Upper lobe of left lung (tissue), 6 donors: ENCODE data around the gene TSPEAR. TPM values are rescaled to one million over a fixed set of nuclear protein-coding genes. Genes with fewer than 3 reads are reported as not detected.
"Not testable (repeated sequence)": the region's sequence is repeated elsewhere in the genome, so short reads cannot be mapped to it uniquely, and the experiment has no call there.

Experiments used
- ATAC-seq, 2 donors: fragments of 200-7000 bp; cut with Tn5 transposase; one replicate each; pipeline ENCODE4 v1.9.1; 2022; ENCODE audit warnings: mild to moderate bottlenecking in 2 of 2, moderate library complexity in 2 of 2; ENCODE audit not compliant: low FRiP score in 2 of 2
- DNase-seq, 2 donors: peaks; one replicate each; pipeline ENCODE4 v3.0.0-alpha.2; 2019 to 2020
- H3K27ac ChIP-seq, 4 donors: fragments of 200-600 bp; sonication (generic); one replicate each; pipeline ENCODE4 v1.5.1; 2016 to 2019
- H3K27me3 ChIP-seq, 4 donors: fragments of 200-600 bp; sonication (generic); one replicate each; pipeline ENCODE4 v1.5.1; 2017 to 2019
- H3K36me3 ChIP-seq, 4 donors: fragments of 200-600 bp; sonication (generic); one replicate each; pipeline ENCODE4 v1.5.1; 2016 to 2019
- H3K4me1 ChIP-seq, 4 donors: fragments of 200-600 bp; sonication (generic); one replicate each; pipeline ENCODE4 v1.5.1; 2018 to 2019
- H3K4me3 ChIP-seq, 4 donors: fragments of 200-600 bp; sonication (generic); one replicate each; pipeline ENCODE4 v1.5.1; 2017 to 2019; ENCODE audit warnings: mild to moderate bottlenecking in 2 of 4, moderate library complexity in 1 of 4
- H3K9me3 ChIP-seq, 4 donors: fragments of 200-600 bp; sonication (generic); one replicate each; pipeline ENCODE4 v1.5.1; 2018 to 2019
- CTCF ChIP-seq, 6 experiments: fragments of 450-650 bp in 4 of 6; fragments of 200-600 bp in 2 of 6; sonication (generic) in 2 of 6; IDR thresholded peaks; one replicate each; pipeline ENCODE4 v1.5.1; 2016 to 2019; ENCODE audit warnings: antibody characterized with exemption in 6 of 6
- EP300 ChIP-seq, 4 donors: sonication (generic); formaldehyde crosslinking; IDR thresholded peaks; one replicate each; pipeline ENCODE4 v1.5.1; 2017; ENCODE audit warnings: antibody characterized with exemption in 4 of 4, control low read depth in 2 of 4
- POLR2A ChIP-seq, 4 donors: fragments of 450-650 bp; IDR thresholded peaks; one replicate each; pipeline ENCODE4 v1.5.1; 2016 to 2017; ENCODE audit warnings: antibody characterized with exemption in 4 of 4, mild to moderate bottlenecking in 2 of 4
- POLR2AphosphoS5 ChIP-seq, 2 donors: sonication (generic); formaldehyde crosslinking; IDR thresholded peaks; one replicate each; pipeline ENCODE4 v1.5.1; 2017; ENCODE audit warnings: antibody characterized with exemption in 2 of 2
- WGBS, 2 donors: methylation state at CpG; one replicate each; pipeline ENCODE4 v1.1.5; 2017 to 2018; 5-methylcytosine and 5-hydroxymethylcytosine counted together
- total RNA-seq, 6 donors: library from RNA; depleted of rRNA in 4 of 6; stranded (reverse); fragments of >200 nt in 4 of 6; gene quantifications; one replicate each; pipeline versions ENCODE4 v1.1.0 to v1.2.1, GENCODE V29; 2016 to 2021
- donor health status: DM: no; HTN: no; CAD: no; lungs with moderate emphysema.
- donor health status: DM: no; HTN: yes; CAD: no; lungs with severe emphysema.

The TSPEAR gene
- total RNA-seq, 6 donors from 2014 or later = 0.14 to 0.17 TPM; not detected in 4

GRCh38 chr21:44551340-44551961, 159.9 kb downstream of the TSPEAR start, which contains the start of gene KRTAP10-2:
Gene KRTAP10-2, minus strand, starts transcription at chr21:44551505. Its CDS starts 47 bp downstream, at chr21:44551458.
- Histone ChIP-seq H3K4me1 (peaks cover 0 to 5% (median 2%) of the 10 kb centered on the region in 4 donors), H3K4me3 (no peak within 1 kb of the TSS), H3K36me3 (no peaks in the 10 kb centered on the region), H3K9me3 (peaks cover 0 to 5% (median 1%) of the 10 kb centered on the region in 4 donors), H3K27me3 (no peaks in the 10 kb centered on the region), H3K27ac (no peak within 1 kb of the TSS)
- 55 to 82% methylated on average over 8 to 17 of the region's 17 CpGs for WGBS, 2 donors
- TF ChIP-seq POLR2A (IDR thresholded peaks at IDR 0.05) (no peak), CTCF (IDR thresholded peaks at IDR 0.05) (no peak), EP300 (IDR thresholded peaks at IDR 0.05) (no peak), POLR2AphosphoS5 (IDR thresholded peaks at IDR 0.05) (no peak)
- ATAC-seq = no peak
- no peak for DNase-seq

- no peak for ATAC-seq
- Histone ChIP-seq H3K36me3 (no peaks in the 10 kb centered on the region), H3K27me3 (no peaks in the 10 kb centered on the region), H3K4me3 (no peak overlapping the region), H3K4me1 (peaks cover 0 to 5% (median 2%) of the 10 kb centered on the region in 4 donors), H3K9me3 (peaks cover 0 to 8% (median 4%) of the 10 kb centered on the region in 4 donors), H3K27ac (no peak overlapping the region)
- TF ChIP-seq EP300 (IDR thresholded peaks at IDR 0.05) (no peak), POLR2A (IDR thresholded peaks at IDR 0.05) (no peak)
- 77% methylated on average over 6 of the region's 10 CpGs for WGBS, 2 donors
- peak in 1 of 2 donors; percentile 56 for DNase-seq
These were observed 160.6 kb downstream of the TSPEAR start for GRCh38 chr21:44550807-44551206.

- peak in 1 of 2 donors; percentile 75 for DNase-seq
- H3K36me3 ChIP-seq, H3K9me3 ChIP-seq, H3K27me3 ChIP-seq, H3K4me1 ChIP-seq, H3K4me3 ChIP-seq, H3K27ac ChIP-seq: not testable (repeated sequence)
- WGBS, 2 donors = 57% methylated on average over 3 to 16 of the region's 17 CpGs
- ATAC-seq = peak; percentile 36 to 54
These were observed 161.1 kb downstream of the TSPEAR start for GRCh38 chr21:44550285-44550684.

GRCh38 chr21:44549525-44550211, 161.7 kb downstream of the TSPEAR start:
- WGBS, 2 donors = 83 to 87% methylated on average over 16 to 24 of the region's 25 CpGs
- no peak for TF ChIP-seq CTCF (IDR thresholded peaks at IDR 0.05)
- TF ChIP-seq EP300 (IDR thresholded peaks at IDR 0.05) = no peak
- no peak for TF ChIP-seq POLR2AphosphoS5 (IDR thresholded peaks at IDR 0.05)
- TF ChIP-seq POLR2A (IDR thresholded peaks at IDR 0.05) = no peak
- DNase-seq = peak in 1 of 2 donors; percentile 56
- Histone ChIP-seq H3K27ac (no peak overlapping the region), H3K4me1 (peaks cover 0 to 5% (median 2%) of the 10 kb centered on the region in 4 donors), H3K36me3 (no peaks in the 10 kb centered on the region), H3K9me3 (peaks cover 0 to 8% (median 4%) of the 10 kb centered on the region in 4 donors), H3K4me3 (no peak overlapping the region), H3K27me3 (no peaks in the 10 kb centered on the region)
- ATAC-seq = peak; percentile 24 to 60

GRCh38 chr21:44548922-44549321, 162.4 kb downstream of the TSPEAR start:
- 26 to 35% methylated on average over 14 of the region's 14 CpGs for WGBS, 2 donors
- ATAC-seq = no peak
- peaks cover 0 to 8% (median 4%) of the 10 kb centered on the region in 4 donors for H3K9me3 ChIP-seq
- no peak for DNase-seq
- no peaks in the 10 kb centered on the region for H3K36me3 ChIP-seq
- H3K4me1 ChIP-seq = peaks cover 0 to 5% (median 2%) of the 10 kb centered on the region in 4 donors
- H3K27ac ChIP-seq = no peak overlapping the region
- no peak overlapping the region for H3K4me3 ChIP-seq
- TF ChIP-seq EP300 (IDR thresholded peaks at IDR 0.05) (no peak), POLR2AphosphoS5 (IDR thresholded peaks at IDR 0.05) (no peak), CTCF (IDR thresholded peaks at IDR 0.05) (no peak), POLR2A (IDR thresholded peaks at IDR 0.05) (no peak)
- no peaks in the 10 kb centered on the region for H3K27me3 ChIP-seq
